H1 (cell line): Measurements from ENCODE around the gene RABL3. TPM values are rescaled to one million over a fixed set of nuclear protein-coding genes. Genes with fewer than 3 reads are reported as not detected.

Experiments
- CTCF ChIA-PET: fragments of 300-600 bp; sonication (Branson Sonifier 250); formaldehyde crosslinking; loops from one replicate; lab custom pipeline; 2021; ENCODE audit not compliant: partially characterized antibody; lab: Charles Lee
- POLR2A ChIA-PET: fragments of 300-600 bp; sonication (Branson Sonifier 250); formaldehyde crosslinking; loops from one replicate; lab custom pipeline; 2021; ENCODE audit warnings: inconsistent platforms; ENCODE audit not compliant: partially characterized antibody; lab: Charles Lee
- DNase-seq, 2 experiments: peaks; one replicate each; pipeline versions ENCODE4 v3.0.0 to v3.0.0-alpha.2; 2010 to 2022; ENCODE audit warnings: low spot score in 2 of 2, low read depth in 1 of 2, mixed read lengths in 1 of 2
- FAIRE-seq: peaks from 2 replicates; lab custom pipeline; 2011; peaks lifted over from hg19 to GRCh38; lab: Jason Lieb, UNC
- H2AFZ ChIP-seq: 2 replicates; pipeline ENCODE4 v1.8.1; 2012; ENCODE audit warnings: low read length, inconsistent platforms
- H2AK5ac ChIP-seq: 2 replicates; pipeline ENCODE4 v1.6.1; 2013; ENCODE audit warnings: low read depth, low read length
- H2BK120ac ChIP-seq: replicated peaks from 2 replicates; pipeline ENCODE3; 2013; ENCODE audit warnings: low read depth, low read length, inconsistent platforms
- H2BK12ac ChIP-seq: 2 replicates; pipeline ENCODE4 v1.6.1; 2013; ENCODE audit warnings: low read depth, low read length
- H2BK15ac ChIP-seq: 2 replicates; pipeline ENCODE4 v1.6.1; 2013; ENCODE audit warnings: low read length
- H2BK20ac ChIP-seq: 2 replicates; pipeline ENCODE4 v1.6.1; 2013; ENCODE audit warnings: low read length
- H2BK5ac ChIP-seq: 2 replicates; pipeline ENCODE4 v1.6.1; 2013; ENCODE audit warnings: low read depth, low read length
- H3K14ac ChIP-seq: 2 replicates; pipeline ENCODE4 v1.6.1; 2013; ENCODE audit warnings: inconsistent platforms; ENCODE audit not compliant: insufficient read length
- H3K18ac ChIP-seq: 2 replicates; pipeline ENCODE4 v1.6.1; 2013; ENCODE audit warnings: low read length; ENCODE audit errors: extremely low read depth
- H3K23ac ChIP-seq: 2 replicates; pipeline ENCODE4 v1.6.1; 2013; ENCODE audit warnings: inconsistent platforms; ENCODE audit not compliant: insufficient read length
- H3K23me2 ChIP-seq: 2 replicates; pipeline ENCODE4 v1.6.1; 2013; ENCODE audit warnings: low read depth, low read length
- H3K27ac ChIP-seq: 2 replicates; pipeline ENCODE4 v1.6.1; 2011; ENCODE audit warnings: low read depth, low read length, inconsistent platforms
- H3K27me3 ChIP-seq, 4 experiments: replicated peaks in 1 of 4; 1 replicate in 1 of 4; 2 replicates in 3 of 4; pipeline versions ENCODE4 v1.6.1 to v1.8.1; 2011 to 2013; ENCODE audit warnings: low read length in 3 of 4, mild to moderate bottlenecking in 3 of 4, inconsistent platforms in 2 of 4, mixed read lengths in 2 of 4, moderate library complexity in 1 of 4; ENCODE audit not compliant: control insufficient read depth in 3 of 4, insufficient read depth in 3 of 4; ENCODE audit errors: extremely low read depth in 1 of 4
- H3K36me3 ChIP-seq, 4 experiments: 2 replicates each; pipeline versions ENCODE4 v1.6.1 to v1.8.1; 2011 to 2013; ENCODE audit warnings: mild to moderate bottlenecking in 4 of 4, low read length in 3 of 4, moderate library complexity in 2 of 4, control low read depth in 1 of 4, inconsistent platforms in 1 of 4; ENCODE audit not compliant: insufficient read depth in 4 of 4, control insufficient read depth in 2 of 4
- H3K4ac ChIP-seq: replicated peaks from 2 replicates; pipeline ENCODE3; 2013; ENCODE audit warnings: low read length, low read depth, mixed read lengths, inconsistent platforms; ENCODE audit not compliant: insufficient read length
- H3K4me1 ChIP-seq, 4 experiments: replicated peaks in 1 of 4; 1 replicate in 1 of 4; 2 replicates in 3 of 4; pipeline versions ENCODE4 v1.6.1 to v1.8.1; 2011 to 2013; ENCODE audit warnings: low read length in 3 of 4, inconsistent platforms in 2 of 4, mixed read lengths in 1 of 4; ENCODE audit not compliant: insufficient read depth in 4 of 4, control insufficient read depth in 3 of 4
- H3K4me2 ChIP-seq, 2 experiments: 2 replicates each; pipeline versions ENCODE4 v1.6.1 to v1.8.1; 2011 to 2013; ENCODE audit warnings: low read depth in 2 of 2, low read length in 2 of 2, control low read depth in 1 of 2, inconsistent platforms in 1 of 2, mild to moderate bottlenecking in 1 of 2; ENCODE audit not compliant: insufficient read depth in 1 of 2
- H3K4me3 ChIP-seq, 4 experiments: fragments of 200-600, 300-600 bp in 1 of 4; sonication (generic), shearing (Covaris generic), sonication (Bioruptor Twin) in 1 of 4; 2 replicates each; pipeline versions ENCODE4 v1.5.1 to v1.8.1; 2011 to 2016; ENCODE audit warnings: low read length in 4 of 4, low read depth in 3 of 4, control low read depth in 2 of 4, inconsistent platforms in 2 of 4, mild to moderate bottlenecking in 2 of 4, mixed read lengths in 1 of 4, moderate library complexity in 1 of 4; ENCODE audit not compliant: insufficient read depth in 2 of 4; ENCODE audit errors: extremely low read depth in 1 of 4
- H3K56ac ChIP-seq: replicated peaks from 2 replicates; pipeline ENCODE3; 2013; ENCODE audit warnings: low read depth, mild to moderate bottlenecking, mixed read lengths, low read length, inconsistent platforms; ENCODE audit not compliant: insufficient read length
- H3K79me1 ChIP-seq: 2 replicates; pipeline ENCODE4 v1.6.1; 2013; ENCODE audit warnings: low read depth, low read length, control low read depth
- H3K79me2 ChIP-seq, 2 experiments: 2 replicates each; pipeline versions ENCODE4 v1.6.1 to v1.8.1; 2012 to 2013; ENCODE audit warnings: low read length in 2 of 2, mild to moderate bottlenecking in 2 of 2, inconsistent platforms in 1 of 2; ENCODE audit not compliant: insufficient read depth in 2 of 2, control insufficient read depth in 1 of 2
- H3K9ac ChIP-seq, 4 experiments: replicated peaks in 1 of 4; 1 replicate in 1 of 4; 2 replicates in 3 of 4; pipeline versions ENCODE4 v1.6.1 to v1.8.1; 2011 to 2013; ENCODE audit warnings: low read depth in 3 of 4, low read length in 3 of 4, control low read depth in 2 of 4, mild to moderate bottlenecking in 2 of 4, moderate library complexity in 2 of 4, inconsistent platforms in 1 of 4; ENCODE audit errors: extremely low read depth in 1 of 4
- H3K9me3 ChIP-seq, 2 experiments: 2 replicates each; pipeline versions ENCODE4 v1.6.1 to v1.8.1; 2012 to 2013; ENCODE audit warnings: mild to moderate bottlenecking in 2 of 2, moderate library complexity in 2 of 2, control low read depth in 1 of 2, inconsistent platforms in 1 of 2, low read depth in 1 of 2, low read length in 1 of 2, mixed read lengths in 1 of 2; ENCODE audit not compliant: insufficient read depth in 2 of 2
- H4K20me1 ChIP-seq, 2 experiments: replicated peaks in 1 of 2; 2 replicates each; pipeline versions ENCODE3 to v1.8.1; 2011 to 2013; ENCODE audit warnings: inconsistent platforms in 2 of 2, low read length in 2 of 2, mild to moderate bottlenecking in 1 of 2; ENCODE audit not compliant: insufficient read depth in 2 of 2, control insufficient read depth in 1 of 2
- H4K5ac ChIP-seq: 2 replicates; pipeline ENCODE4 v1.6.1; 2013; ENCODE audit warnings: low read length, low read depth, mixed read lengths, inconsistent platforms; ENCODE audit not compliant: insufficient read length
- H4K8ac ChIP-seq: 2 replicates; pipeline ENCODE4 v1.8.0; 2013; ENCODE audit warnings: mild to moderate bottlenecking, moderate library complexity, low read length, inconsistent platforms; ENCODE audit not compliant: insufficient read depth; ENCODE audit errors: extremely low read depth
- H4K91ac ChIP-seq: replicated peaks from 2 replicates; pipeline ENCODE3; 2013; ENCODE audit warnings: low read length, mixed read lengths, inconsistent platforms; ENCODE audit not compliant: insufficient read length
- BRCA1 ChIP-seq: IDR thresholded peaks from 2 replicates; pipeline ENCODE4 v1.6.1; 2012; ENCODE audit warnings: low read depth, low read length, improper control_type of control experiment
- CEBPB ChIP-seq: IDR thresholded peaks from 2 replicates; pipeline ENCODE4 v1.6.1; 2012; ENCODE audit warnings: low read depth, low read length
- RBBP5 ChIP-seq: IDR thresholded peaks from 2 replicates; pipeline ENCODE4 v1.7.1; 2012; ENCODE audit warnings: low read depth, mild to moderate bottlenecking, inconsistent platforms, low read length, moderate library complexity, borderline replicate concordance
- TEAD4 ChIP-seq: IDR thresholded peaks from 2 replicates; pipeline ENCODE4 v1.6.1; 2012; ENCODE audit warnings: low read depth, low read length, inconsistent platforms, mixed read lengths
- WGBS, 2 experiments: shearing (Covaris generic) in 1 of 2; methylation state at CpG; one replicate each; pipeline versions ENCODE4 v1.1.6 to v1.1.7; 2013 to 2015; ENCODE audit warnings: low lambda C conversion rate in 2 of 2, mixed read lengths in 2 of 2, inconsistent platforms in 1 of 2, low coverage in 1 of 2, missing lambda C conversion rate in 1 of 2; ENCODE audit not compliant: insufficient replicate concordance in 2 of 2, insufficient coverage in 1 of 2, insufficient read length in 1 of 2; ENCODE audit errors: extremely low coverage in 1 of 2, missing lambda C conversion rate in 1 of 2; 5-methylcytosine and 5-hydroxymethylcytosine counted together
- polyA plus RNA-seq, 7 experiments: library from polyadenylated mRNA; depleted of rRNA in 3 of 7; stranded (reverse) in 5 of 7; unstranded in 2 of 7; fragments of >200 nt in 5 of 7; fragments of 200-250 nt in 2 of 7; gene quantifications; 1 replicate in 5 of 7; 2 replicates in 1 of 7; 4 replicates in 1 of 7; pipeline versions ENCODE4 v1.2.1 to v1.2.3, GENCODE V29; 2011 to 2013; ENCODE audit warnings: missing spikeins in 2 of 7, mixed read lengths in 2 of 7
- total RNA-seq: library from RNA; stranded (reverse); fragmentation: NEBNext Ultra II Directional; extraction: Animal tissue kit (Norgen Biotek cat#: 25700); gene quantifications from 2 replicates; pipeline ENCODE4 v1.2.1, GENCODE V29; 2021

Gene RABL3
- total and polyA plus RNA-seq, 2 of the 8 experiments (the other 6 are each of a cell fraction or from before 2014, with no cell fraction given): 4.4 to 19.2 TPM

GRCh38 chr3:120680193-120680894 is 62.0 kb downstream of the RABL3 start:
- Histone ChIP-seq H2BK15ac (no peak overlapping the region), H3K4ac (peak overlapping the region; percentile 24), H4K91ac (peak overlapping the region; percentile 59), H2BK12ac (peak overlapping the region; percentile 88; the same call in 1 of the 2 replicates), H2AK5ac (no peak overlapping the region), H3K36me3 (no peaks in the 10 kb centered on the region; a peak in 1 of 8 replicates), H3K79me1 (no peaks in the 10 kb centered on the region), H3K23ac (no peak overlapping the region), H3K27me3 (no peaks in the 10 kb centered on the region), H2AFZ (no peak overlapping the region), H3K79me2 (no peaks in the 10 kb centered on the region), H3K23me2 (no peaks in the 10 kb centered on the region), H4K5ac (peak overlapping the region; percentile 59), H2BK120ac (peak overlapping the region; percentile 58), H3K9ac (no peak overlapping the region), H3K4me1 (peaks cover 2 to 29% (median 3%) of the 10 kb centered on the region in 4 experiments; a peak in 6 of 7 replicates), H3K9me3 (no peaks in the 10 kb centered on the region), H3K4me2 (peak overlapping the region in 1 of 2 experiments; percentile 37; a peak in 1 of 4 replicates), H2BK5ac (no peak overlapping the region), H3K56ac (no peak overlapping the region), H3K14ac (no peak overlapping the region), H3K18ac (peak overlapping the region; percentile 68; the same call in 1 of the 2 replicates), H2BK20ac (0 out of 2 replicates have a peak overlapping the region, but pooled peaks have one; percentile 2), H3K27ac (peak overlapping the region; percentile 44; the same call in 1 of the 2 replicates), H3K4me3 (no peak overlapping the region), H4K8ac (no peak overlapping the region), H4K20me1 (no peaks in the 10 kb centered on the region)
- DNase-seq (no peak), FAIRE-seq (no peak)
- WGBS, 2 experiments: 84% methylated on average over 3 of the region's 3 CpGs; no CpG with 5 or more reads in 1 of the 2 experiments
- CTCF ChIA-PET: no interaction called here
- TF ChIP-seq TEAD4 (0 out of 2 replicates have a peak, but pooled peaks have one; percentile 52), CEBPB (peak; percentile 88), BRCA1 (no peak), RBBP5 (no peak)
- POLR2A ChIA-PET: no interaction called here
